Measurements from ENCODE around the gene PTCH1. TPM values are rescaled to one million over a fixed set of nuclear protein-coding genes. Genes with fewer than 3 reads are reported as not detected.
A peak's percentile ranks its signal among the peaks of the same experiment; 100 is the strongest.

Gene PTCH1
- total and polyA plus RNA-seq, 11 donors = 2.2 to 15.2 (median 5.4) TPM

- peak overlapping the region in 11 of 12 donors; percentile 29 to 71 (median 57) for H3K27ac ChIP-seq
- intact Hi-C loops (cut with DNase I) = loop anchor here in 2 of 10 donors (2.0 to 5.0 kb wide), 2 partner anchors 42 to 45 kb away; no protein-coding TSS in a partner anchor
- WGBS, 4 donors = 10 to 26% (median 18%) methylated on average over 30 of the region's 30 CpGs
Observed at GRCh38 chr9:95462249-95463147, 54.3 kb downstream of the PTCH1 start.

GRCh38 chr9:95461448-95462248 is 55.1 kb downstream of the PTCH1 start:
- Histone ChIP-seq H3K27me3 (peaks cover 0 to 4% (median 0%) of the 10 kb centered on the region in 9 donors), H3K36me3 (peaks cover 0 to 75% (median 60%) of the 10 kb centered on the region in 9 donors), H3K27ac (peak overlapping the region in 10 of 12 donors; percentile 29 to 71 (median 54)), H3K9me3 (no peaks in the 10 kb centered on the region), H3K4me1 (peaks cover 0 to 24% (median 16%) of the 10 kb centered on the region in 12 donors), H3K4me3 (no peak overlapping the region)
- no peak for TF ChIP-seq POLR2A (IDR thresholded peaks at IDR 0.05)
- no peak for TF ChIP-seq CTCF (IDR thresholded peaks at IDR 0.05)
- DNase-seq = no peak
- no peak for ATAC-seq
- intact Hi-C loops (cut with DNase I) = loop anchor here in 2 of 10 donors (2.0 to 5.0 kb wide), 2 partner anchors 43 to 46 kb away; no protein-coding TSS in a partner anchor
- 85 to 96% (median 89%) methylated on average over 10 to 17 of the region's 17 CpGs for WGBS, 4 donors

More at GRCh38 chr9:95462249-95463147, 54.3 kb downstream of the PTCH1 start:
- ATAC-seq (peak; percentile 81 to 97 (median 90)), DNase-seq (peak; percentile 62 to 77 (median 75))
- Histone ChIP-seq H3K9me3 (no peaks in the 10 kb centered on the region), H3K36me3 (peaks cover 0 to 75% (median 62%) of the 10 kb centered on the region in 9 donors), H3K4me3 (peak overlapping the region in 11 of 12 donors; percentile 18 to 55 (median 44)), H3K27me3 (peaks cover 0 to 4% (median 0%) of the 10 kb centered on the region in 9 donors), H3K4me1 (peaks cover 0 to 24% (median 16%) of the 10 kb centered on the region in 12 donors)
- no peak for TF ChIP-seq CTCF (IDR thresholded peaks at IDR 0.05)
- no peak for TF ChIP-seq POLR2A (IDR thresholded peaks at IDR 0.05)

- TF ChIP-seq CTCF (IDR thresholded peaks at IDR 0.05) (no peak), POLR2A (IDR thresholded peaks at IDR 0.05) (no peak)
- no peaks in the 10 kb centered on the region for H3K9me3 ChIP-seq
- DNase-seq = no peak
- WGBS, 4 donors = 88 to 93% (median 91%) methylated on average over 13 of the region's 13 CpGs
- H3K27ac ChIP-seq = peak overlapping the region in 1 of 12 donors; percentile 56
- no peak for ATAC-seq
- intact Hi-C loops (cut with DNase I) = loop anchor here in 1 of 10 donors (5.0 kb wide), 1 partner anchor 47 kb away; no protein-coding TSS in a partner anchor
- peaks cover 0 to 4% (median 0%) of the 10 kb centered on the region in 9 donors for H3K27me3 ChIP-seq
- peaks cover 0 to 24% (median 16%) of the 10 kb centered on the region in 12 donors for H3K4me1 ChIP-seq
- H3K4me3 ChIP-seq = no peak overlapping the region
- H3K36me3 ChIP-seq = peaks cover 0 to 75% (median 60%) of the 10 kb centered on the region in 9 donors
Observed at GRCh38 chr9:95460518-95461164, 56.1 kb downstream of the PTCH1 start.
